GM18499 (cell line): Measurements from ENCODE around the gene PLK5.
A peak's percentile ranks its signal among the peaks of the same experiment; 100 is the strongest.
"Not testable (repeated sequence)": the region's sequence is repeated elsewhere in the genome, so short reads cannot be mapped to it uniquely, and the experiment has no call there.

Experiments used
- ATAC-seq: cut with Tn5 transposase; IDR thresholded peaks from one replicate; pipeline ENCODE4 v1.9.1; 2021; ENCODE audit warnings: moderate number of reproducible peaks; ENCODE audit not compliant: insufficient read depth, unreplicated experiment

PLK5 gene

DNA sequence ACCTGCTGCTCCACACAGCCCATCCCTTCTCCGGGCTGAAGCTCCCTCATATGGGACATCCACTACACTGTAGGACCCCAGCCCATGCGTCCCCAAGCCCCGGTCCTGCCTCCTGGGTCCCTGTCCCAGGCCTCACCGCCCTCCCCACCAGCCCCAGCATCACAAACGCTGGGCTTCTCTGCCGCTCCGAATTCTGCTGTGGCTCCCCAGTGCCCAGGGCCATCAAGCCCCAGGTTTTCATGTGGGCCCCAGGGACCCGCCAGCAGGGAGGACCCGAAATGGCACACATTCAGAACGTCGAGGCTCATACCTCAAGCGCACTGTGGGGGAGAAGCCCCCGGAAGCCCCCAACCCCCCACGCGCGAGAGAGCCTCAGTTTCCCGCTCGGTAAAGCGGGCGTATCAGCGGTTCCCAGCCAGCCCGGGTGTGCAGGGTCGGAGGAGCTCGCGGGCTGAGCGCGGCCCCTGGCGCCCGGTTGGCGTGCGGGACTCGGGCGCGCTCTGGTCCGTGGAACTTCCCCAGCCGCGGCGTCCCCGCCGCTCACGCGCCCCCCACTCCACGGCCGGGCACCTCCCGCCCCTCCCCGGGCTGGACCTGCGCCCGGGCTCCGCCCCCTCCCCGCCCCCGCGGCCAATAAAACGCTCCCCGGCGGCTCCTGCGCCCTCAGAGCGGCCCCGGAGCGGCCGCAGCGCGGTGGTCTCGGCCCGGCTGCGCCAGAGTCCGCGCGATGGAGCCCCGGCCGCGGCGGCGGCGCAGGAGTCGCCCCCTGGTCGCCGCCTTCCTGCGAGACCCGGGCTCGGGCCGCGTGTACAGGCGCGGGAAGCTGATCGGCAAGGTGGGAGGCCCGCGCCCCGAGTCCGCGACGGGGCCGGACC lies at the start of gene PLK5:
PLK5 (plus strand) TSS at position 666 of the 875 bp plus-strand sequence. CDS start 2,920 bp downstream, outside the sequence.
- ATAC-seq = no peak

GRCh38 chr19:1474765-1475351 lies 49.0 kb upstream of the PLK5 start:
- ATAC-seq = no peak

- no peak for ATAC-seq
These were observed 48.0 kb upstream of the PLK5 start for GRCh38 chr19:1475751-1476437.

DNA sequence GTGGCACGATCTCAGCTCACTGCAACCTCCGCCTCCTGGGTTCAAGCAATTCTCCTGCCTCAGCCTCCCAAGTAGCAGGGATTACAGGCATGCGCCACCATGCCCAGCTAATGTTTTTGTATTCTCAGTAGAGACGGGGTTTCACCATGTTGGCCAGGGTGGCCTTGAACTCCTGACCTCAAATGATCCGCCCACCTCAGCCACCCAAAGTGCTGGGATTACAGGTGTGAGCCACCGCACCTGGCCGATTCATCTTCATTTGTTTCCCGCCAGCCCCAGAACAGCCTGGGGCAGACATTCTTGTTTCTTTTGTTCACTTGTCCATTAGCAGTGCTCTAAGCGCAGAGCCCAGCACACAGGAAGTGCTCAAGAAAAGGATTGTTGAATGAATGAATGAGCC lies 46.8 kb upstream of the PLK5 start:
- ATAC-seq = not testable (repeated sequence)

DNA sequence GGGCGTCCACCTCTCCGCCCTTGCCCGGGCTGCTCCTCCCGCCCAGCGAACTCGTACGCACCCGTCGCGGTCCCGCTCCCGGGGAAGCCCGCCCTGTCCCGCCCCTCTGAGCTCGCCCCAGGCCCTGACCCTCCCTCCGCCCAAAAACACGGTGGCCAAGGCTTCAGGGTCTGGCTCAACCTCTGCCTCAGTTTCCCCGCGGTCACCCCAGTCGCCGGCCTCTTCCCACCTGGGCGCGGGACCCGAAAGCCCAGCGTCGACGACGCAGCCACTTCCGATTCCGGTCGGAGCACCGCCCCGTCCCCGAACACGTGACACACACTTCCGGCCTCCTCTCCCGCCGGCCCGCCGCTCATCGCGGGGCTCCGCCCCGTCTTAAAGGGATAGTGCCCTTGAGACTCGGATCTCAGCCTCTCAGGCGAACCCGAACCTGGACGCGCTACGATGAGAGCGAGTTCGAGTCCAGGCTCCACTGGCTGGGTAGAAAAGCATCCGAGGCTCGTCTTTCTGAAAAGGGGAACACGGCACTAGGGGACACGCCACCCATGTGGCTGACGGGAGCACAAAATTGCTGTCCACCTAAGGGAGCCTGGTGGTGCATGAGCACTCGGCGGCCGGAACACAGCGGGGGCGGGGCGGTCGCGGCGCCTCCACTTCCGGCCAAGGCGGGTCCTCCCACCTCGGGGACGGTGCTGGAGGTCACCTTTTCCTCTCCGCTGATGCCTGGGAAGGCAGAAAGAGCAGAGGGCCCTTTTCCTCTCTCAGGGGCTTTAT lies 44.8 kb upstream of the PLK5 start, which contains the start of gene C19orf25:
C19orf25 (minus strand) TSS at position 282 of the 774 bp plus-strand sequence. CDS start 312 bp downstream, outside the sequence.
- ATAC-seq = peak; percentile 71

DNA sequence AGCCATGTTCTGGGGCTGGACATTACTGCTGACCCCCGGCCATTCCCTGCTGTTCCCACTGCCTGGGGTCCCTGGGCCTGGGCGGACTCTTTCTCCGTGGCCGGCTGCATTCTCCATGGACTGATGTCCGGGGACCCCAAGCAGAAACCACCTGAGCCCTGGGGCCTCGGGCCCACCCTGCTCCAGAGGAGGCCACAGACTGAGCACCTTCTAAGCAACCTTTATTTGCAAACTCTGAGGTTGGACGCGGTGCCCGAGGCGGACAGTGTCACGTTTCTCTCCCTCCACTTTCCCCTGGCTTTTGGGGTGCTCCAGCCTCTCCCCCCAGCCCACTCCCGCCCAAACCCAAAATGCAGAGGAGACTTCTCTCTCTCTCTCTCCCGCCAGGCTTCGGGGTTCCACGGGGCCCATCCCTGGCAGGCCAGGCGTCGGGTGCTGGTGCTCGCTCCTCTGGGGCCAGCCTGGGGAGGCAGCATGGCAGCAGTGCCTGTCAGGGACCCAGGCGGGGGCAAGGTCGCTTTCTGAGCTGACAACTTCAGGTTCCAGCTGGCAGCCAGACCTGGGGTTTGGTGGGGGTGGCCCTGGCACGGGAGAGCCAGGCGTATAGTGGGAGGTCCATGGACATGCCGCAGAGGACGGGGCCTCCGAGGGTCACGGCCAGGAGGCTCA lies 42.5 kb upstream of the PLK5 start:
- no peak for ATAC-seq

GRCh38 chr19:1481893-1482360 lies 42.0 kb upstream of the PLK5 start:
- no peak for ATAC-seq

DNA sequence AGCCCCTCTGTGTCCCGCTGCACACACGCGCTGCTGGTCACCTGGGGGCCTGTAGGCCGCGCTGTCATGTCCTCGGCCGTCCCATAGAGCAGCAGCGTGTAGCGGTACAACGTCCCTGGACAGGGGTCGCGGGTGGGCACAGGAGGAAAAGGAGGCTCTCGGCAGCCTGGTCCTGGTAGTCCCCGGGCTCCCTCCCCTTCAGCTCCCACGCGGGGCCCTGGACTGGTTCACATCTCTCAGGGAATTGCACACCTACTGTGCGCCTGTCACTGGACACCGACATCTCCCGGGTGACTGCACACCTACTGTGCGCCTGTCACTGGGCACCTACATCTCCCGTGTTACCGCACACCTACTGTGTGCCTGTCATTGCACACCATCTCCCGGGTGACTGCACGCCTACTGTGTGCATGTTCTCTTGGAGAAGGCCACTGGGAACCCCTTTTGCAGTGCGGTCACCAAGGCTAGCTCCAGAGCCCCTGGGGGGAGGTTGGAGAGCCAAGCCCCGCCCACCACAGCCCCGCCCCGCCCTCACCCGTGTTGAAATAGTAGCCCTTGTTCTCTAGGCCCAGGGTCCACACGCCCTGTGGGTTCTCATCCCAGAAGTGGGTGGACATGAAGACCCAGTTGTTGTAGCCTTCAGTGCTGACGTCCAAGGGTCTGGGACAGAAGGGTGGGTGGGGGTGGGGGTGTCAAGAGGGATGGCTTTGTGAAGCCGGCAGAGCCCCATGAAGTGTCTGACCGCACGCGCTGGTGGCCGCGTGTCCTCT lies 41.3 kb upstream of the PLK5 start:
- no peak for ATAC-seq

- ATAC-seq = no peak
These were observed 40.5 kb upstream of the PLK5 start for GRCh38 chr19:1483131-1483978.

DNA sequence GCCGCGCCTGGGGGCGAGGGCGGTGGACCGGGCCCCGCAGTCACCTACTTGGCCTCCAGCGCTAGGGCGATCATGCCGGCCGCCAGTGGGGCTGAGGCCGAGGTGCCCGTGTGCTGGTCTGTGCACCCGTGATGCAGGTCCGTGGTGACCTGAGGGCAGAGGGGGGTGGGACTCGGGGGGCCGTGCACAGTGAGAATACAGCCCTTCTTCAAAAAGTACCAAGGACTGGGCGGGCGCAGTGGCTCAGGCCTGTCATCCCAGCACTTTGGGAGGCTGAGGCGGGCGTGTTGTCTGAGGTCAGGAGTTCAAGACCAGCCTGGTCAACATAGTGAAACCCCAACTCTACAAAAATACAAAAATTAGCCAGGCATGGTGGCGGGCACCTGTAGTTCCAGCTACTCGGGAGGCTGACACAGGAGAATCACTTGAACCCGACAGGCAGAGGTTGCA lies 39.9 kb upstream of the PLK5 start:
- no peak for ATAC-seq

GRCh38 chr19:1486720-1487575 lies 36.9 kb upstream of the PLK5 start:
- no peak for ATAC-seq

GRCh38 chr19:1487576-1488281 lies 36.1 kb upstream of the PLK5 start:
- no peak for ATAC-seq

- no peak for ATAC-seq
These were observed 35.6 kb upstream of the PLK5 start for GRCh38 chr19:1488282-1488601.

DNA sequence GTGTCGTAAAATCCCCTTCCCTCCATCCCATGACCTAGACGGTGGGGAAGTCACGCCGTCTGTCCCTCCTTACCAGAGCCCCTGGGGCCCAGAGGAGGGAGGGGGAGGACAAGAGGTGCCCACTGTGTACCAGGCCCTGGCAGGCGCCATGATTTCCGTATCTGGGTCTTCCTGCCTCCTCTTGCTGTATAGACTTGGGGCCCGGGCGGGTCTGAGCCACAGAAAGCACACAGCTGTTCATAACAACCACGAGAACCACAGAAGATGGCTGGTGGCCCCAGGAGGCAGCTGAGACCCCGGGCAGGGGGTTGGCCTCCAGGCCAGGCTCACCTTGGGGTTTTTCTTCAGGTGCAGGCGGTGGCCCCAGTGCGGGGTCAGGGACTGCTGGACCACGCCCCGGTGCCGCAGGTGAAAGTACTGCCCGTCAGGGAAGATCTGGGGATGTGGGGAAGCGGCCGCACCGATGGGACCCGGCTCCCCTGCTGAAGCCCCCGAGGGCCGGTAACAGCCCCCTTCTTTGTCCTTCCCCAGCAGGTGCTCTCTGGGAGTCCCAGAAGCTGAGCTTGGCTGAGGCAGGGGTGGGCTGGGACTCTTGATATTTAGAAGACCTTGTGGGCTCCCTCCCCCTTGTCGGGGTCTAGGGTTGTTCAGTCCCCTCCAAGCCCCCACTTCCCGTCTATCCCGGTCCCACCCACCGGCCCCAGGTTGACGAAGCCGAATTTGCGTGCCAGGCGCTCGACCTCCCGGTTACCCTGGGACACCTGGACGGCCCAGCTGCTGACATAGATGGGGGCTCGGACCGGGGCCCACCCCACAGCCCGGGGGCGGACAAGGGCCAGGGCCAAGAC lies 34.2 kb upstream of the PLK5 start:
- no peak for ATAC-seq

GRCh38 chr19:1490311-1491113 lies 33.4 kb upstream of the PLK5 start, which contains the start of gene PCSK4:
Gene PCSK4, minus strand, starts transcription at chr19:1490350. Its CDS starts 4 bp downstream, at chr19:1490346.
- peak; percentile 76 for ATAC-seq
